Neural cell (in vitro differentiated cells): ENCODE results near the gene DENND1A. TPM values are rescaled to one million over a fixed set of nuclear protein-coding genes. Genes with fewer than 3 reads are reported as not detected.

Experiments
- H2AFZ ChIP-seq: fragments of 200-600, 300-800 bp; sonication (generic), shearing (Covaris generic); 2 replicates; pipeline ENCODE4 v1.6.0; 2014; ENCODE audit warnings: low read depth, mild to moderate bottlenecking, antibody characterized with exemption, low read length, moderate library complexity
- H3F3A ChIP-seq: fragments of 200-600 bp; shearing (Covaris generic); 2 replicates; pipeline ENCODE4 v1.6.1; 2016; ENCODE audit warnings: mild to moderate bottlenecking, moderate library complexity, mixed read lengths, antibody characterized with exemption, low read length; ENCODE audit not compliant: insufficient read depth, poor library complexity, severe bottlenecking
- H3K27ac ChIP-seq: fragments of 200-600, 300-800 bp; sonication (generic), shearing (Covaris generic); 2 replicates; pipeline ENCODE4 v1.5.1; 2014; ENCODE audit warnings: mild to moderate bottlenecking, low read length, moderate library complexity
- H3K27me3 ChIP-seq: fragments of 300-800, 200-600 bp; sonication (generic), shearing (Covaris generic); 2 replicates; pipeline ENCODE4 v1.6.0; 2014; ENCODE audit warnings: mild to moderate bottlenecking, low read depth, low read length, moderate library complexity; ENCODE audit not compliant: insufficient read depth
- H3K36me3 ChIP-seq: fragments of 300-800, 200-600 bp; sonication (generic), shearing (Covaris generic); 2 replicates; pipeline ENCODE4 v1.5.1; 2014; ENCODE audit warnings: mild to moderate bottlenecking, antibody characterized with exemption, low read length, moderate library complexity; ENCODE audit not compliant: insufficient read depth
- H3K4me2 ChIP-seq: fragments of 300-800, 200-600 bp; sonication (generic), shearing (Covaris generic); 2 replicates; pipeline ENCODE4 v1.6.0; 2014; ENCODE audit warnings: mild to moderate bottlenecking, low read length
- H3K4me3 ChIP-seq: fragments of 300-800, 200-600 bp; sonication (generic), shearing (Covaris generic); 2 replicates; pipeline ENCODE4 v1.5.1; 2014; ENCODE audit warnings: mild to moderate bottlenecking, low read length, moderate library complexity
- H3K79me2 ChIP-seq: fragments of 200-600 bp; shearing (Covaris generic); replicated peaks from 2 replicates; pipeline ENCODE4 v1.6.0; 2014; ENCODE audit warnings: mild to moderate bottlenecking, low read length, moderate library complexity; ENCODE audit not compliant: insufficient read depth
- H3K9ac ChIP-seq: fragments of 300-800, 200-600 bp; sonication (generic), shearing (Covaris generic); 2 replicates; pipeline ENCODE4 v1.6.1; 2016; ENCODE audit warnings: mild to moderate bottlenecking, low read length, mixed read lengths
- H3K9me2 ChIP-seq: fragments of 200-600 bp; shearing (Covaris generic); 2 replicates; pipeline ENCODE4 v1.6.1; 2016; ENCODE audit warnings: mild to moderate bottlenecking, low read length, mixed read lengths; ENCODE audit not compliant: insufficient read depth
- H3K9me3 ChIP-seq: fragments of 200-600, 300-800 bp; sonication (generic), shearing (Covaris generic); 2 replicates; pipeline ENCODE4 v1.6.1; 2016; ENCODE audit warnings: mild to moderate bottlenecking, mixed run types, low read length, moderate library complexity, mixed read lengths
- H4K20me1 ChIP-seq: fragments of 200-600 bp; shearing (Covaris generic); 2 replicates; pipeline ENCODE4 v1.6.1; 2016; ENCODE audit warnings: mild to moderate bottlenecking, mixed run types; ENCODE audit not compliant: insufficient read depth
- CTCF ChIP-seq: fragments of 450-650 bp; IDR thresholded peaks from 2 replicates; pipeline ENCODE4 v1.5.1; 2014; ENCODE audit warnings: antibody characterized with exemption, mild to moderate bottlenecking, moderate library complexity; ENCODE audit not compliant: poor library complexity, severe bottlenecking
- EP300 ChIP-seq: fragments of 450-650 bp; conservative IDR thresholded peaks from 2 replicates; pipeline ENCODE4 v1.6.1; 2014; ENCODE audit warnings: antibody characterized with exemption, mild to moderate bottlenecking, moderate library complexity; ENCODE audit not compliant: poor library complexity, severe bottlenecking
- EZH2 ChIP-seq: fragments of 200-600, 300-800 bp; shearing (Covaris generic), sonication (generic); IDR thresholded peaks from 2 replicates; pipeline ENCODE4 v1.6.1; 2014; ENCODE audit warnings: antibody characterized with exemption, low read length, borderline replicate concordance, mild to moderate bottlenecking; ENCODE audit not compliant: insufficient read depth, poor library complexity, severe bottlenecking
- MXI1 ChIP-seq: fragments of 450-650 bp; conservative IDR thresholded peaks from 2 replicates; pipeline ENCODE4 v1.6.1; 2014; ENCODE audit warnings: antibody characterized with exemption, mild to moderate bottlenecking; ENCODE audit not compliant: poor library complexity, severe bottlenecking
- POLR2AphosphoS5 ChIP-seq: IDR thresholded peaks from 2 replicates; pipeline ENCODE4 v1.6.1; 2012
- RAD21 ChIP-seq: fragments of 450-650 bp; conservative IDR thresholded peaks from 2 replicates; pipeline ENCODE4 v1.6.1; 2014; ENCODE audit warnings: antibody characterized with exemption, mild to moderate bottlenecking, moderate library complexity
- REST ChIP-seq: IDR thresholded peaks from 2 replicates; pipeline ENCODE4 v1.6.1; 2012; ENCODE audit warnings: borderline replicate concordance
- SMC3 ChIP-seq: fragments of 450-650 bp; conservative IDR thresholded peaks from 2 replicates; pipeline ENCODE4 v1.6.1; 2014; ENCODE audit warnings: antibody characterized with exemption, mild to moderate bottlenecking, moderate library complexity; ENCODE audit not compliant: poor library complexity
- TAF1 ChIP-seq: IDR thresholded peaks from 2 replicates; pipeline ENCODE4 v1.6.1; 2012; ENCODE audit warnings: low read depth
- polyA plus RNA-seq: library from polyadenylated mRNA; depleted of rRNA; stranded (reverse); fragments of >200 nt; gene quantifications from 2 replicates; pipeline ENCODE4 v1.2.3, GENCODE V29; 2014

DENND1A gene
- polyA plus RNA-seq, 1 donor from 2014 or later: 2.3 TPM

- Histone ChIP-seq H3K9ac (no peak overlapping the region), H3K27ac (no peak overlapping the region), H3K4me2 (no peak overlapping the region), H3K36me3 (no peaks in the 10 kb centered on the region), H3K9me3 (no peaks in the 10 kb centered on the region), H2AFZ (no peak overlapping the region), H4K20me1 (no peaks in the 10 kb centered on the region), H3F3A (no peaks in the 10 kb centered on the region), H3K9me2 (no peaks in the 10 kb centered on the region), H3K27me3 (no peaks in the 10 kb centered on the region), H3K4me3 (no peak overlapping the region), H3K79me2 (no peaks in the 10 kb centered on the region)
- no peak for TF ChIP-seq POLR2AphosphoS5
- no peak for TF ChIP-seq MXI1
- no peak for TF ChIP-seq EZH2
- TF ChIP-seq RAD21: no peak
- no peak for TF ChIP-seq SMC3
- no peak for TF ChIP-seq REST
- no peak for TF ChIP-seq EP300
- no peak for TF ChIP-seq CTCF
- TF ChIP-seq TAF1: no peak
Measured at GRCh38 chr9:123530244-123530643, 399.7 kb downstream of the DENND1A start.

GRCh38 chr9:123528501-123528900 is 401.4 kb downstream of the DENND1A start:
- TF ChIP-seq MXI1 (no peak), EZH2 (no peak), TAF1 (no peak), POLR2AphosphoS5 (no peak), RAD21 (no peak), SMC3 (no peak), REST (no peak), EP300 (no peak), CTCF (no peak)
- no peak overlapping the region for H3K4me3 ChIP-seq
- no peaks in the 10 kb centered on the region for H3K9me3 ChIP-seq
- H3K9ac ChIP-seq: no peak overlapping the region
- no peak overlapping the region for H3K27ac ChIP-seq
- H3K79me2 ChIP-seq: no peaks in the 10 kb centered on the region
- no peak overlapping the region for H3K4me2 ChIP-seq
- no peaks in the 10 kb centered on the region for H3K27me3 ChIP-seq
- no peaks in the 10 kb centered on the region for H3K9me2 ChIP-seq
- no peaks in the 10 kb centered on the region for H3K36me3 ChIP-seq
- H2AFZ ChIP-seq: no peak overlapping the region
- H3F3A ChIP-seq: no peaks in the 10 kb centered on the region
- no peaks in the 10 kb centered on the region for H4K20me1 ChIP-seq
